ENCODE results near the gene ADCY5.

Gene ADCY5

DNA sequence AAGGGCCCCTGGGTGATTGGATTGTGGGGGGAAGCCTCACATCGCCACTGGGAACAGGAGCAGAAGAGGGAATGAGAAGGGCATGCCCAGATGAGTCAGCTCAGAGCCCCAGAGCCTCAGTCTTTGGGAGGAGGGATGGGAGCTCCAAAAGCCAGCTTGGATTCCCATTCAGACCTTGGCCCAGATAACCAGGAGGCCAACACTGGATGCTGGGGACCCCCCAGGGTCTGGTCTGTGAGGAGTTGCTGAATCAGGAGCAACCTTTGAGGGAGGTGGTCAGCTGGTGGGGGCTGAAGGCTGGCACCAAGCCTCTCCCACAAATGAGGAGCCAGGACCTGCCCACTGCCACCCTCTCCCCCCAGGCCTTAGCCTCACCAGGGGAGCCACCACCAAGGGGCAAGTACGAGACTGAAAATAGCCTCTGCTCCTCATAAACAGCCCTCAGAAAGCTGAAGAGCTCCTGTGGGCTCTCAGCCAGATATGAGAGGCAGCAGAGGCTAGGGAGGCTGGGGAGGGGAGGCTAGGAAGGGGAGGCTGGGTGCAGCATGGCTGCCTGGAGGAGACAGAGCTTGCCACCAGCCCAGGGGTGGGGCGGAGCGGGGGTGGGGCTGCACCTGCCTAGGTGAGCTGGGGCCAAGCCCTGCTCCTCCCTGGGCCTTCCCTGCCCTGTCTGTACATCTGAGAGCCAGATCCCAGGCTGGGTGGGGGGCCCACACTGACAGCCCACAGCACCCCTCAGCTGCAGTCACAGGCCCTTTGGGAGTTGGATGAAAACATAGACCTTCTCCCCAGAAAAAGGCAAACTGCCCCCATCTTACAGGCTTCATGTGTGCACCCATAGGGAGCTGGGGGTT, 147.3 kb downstream of the ADCY5 start:
- DNase-seq (ENCODE audit: low read depth in 3 of 3), result no peak

DNA sequence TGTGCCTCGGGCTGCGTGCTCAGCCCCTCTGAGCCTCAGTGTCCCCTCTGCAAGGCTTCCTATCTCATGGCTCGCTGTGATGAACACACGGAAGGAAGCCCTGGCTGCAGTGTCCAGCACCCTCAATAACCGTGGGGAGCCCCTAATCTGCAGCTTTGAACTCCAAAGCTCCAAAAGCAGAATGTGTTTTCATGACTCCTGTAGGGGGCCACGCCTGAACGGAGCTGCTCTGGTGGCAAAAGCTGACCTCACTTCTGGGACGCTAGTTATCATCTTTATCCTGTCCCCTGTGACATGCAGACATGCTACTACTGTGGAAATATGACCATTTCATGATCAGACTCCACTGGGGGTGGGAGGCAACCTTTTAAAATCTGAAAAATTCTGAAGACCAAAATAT, 148.3 kb downstream of the ADCY5 start:
- DNase-seq (ENCODE audit: low read depth in 3 of 3), result no peak

DNA sequence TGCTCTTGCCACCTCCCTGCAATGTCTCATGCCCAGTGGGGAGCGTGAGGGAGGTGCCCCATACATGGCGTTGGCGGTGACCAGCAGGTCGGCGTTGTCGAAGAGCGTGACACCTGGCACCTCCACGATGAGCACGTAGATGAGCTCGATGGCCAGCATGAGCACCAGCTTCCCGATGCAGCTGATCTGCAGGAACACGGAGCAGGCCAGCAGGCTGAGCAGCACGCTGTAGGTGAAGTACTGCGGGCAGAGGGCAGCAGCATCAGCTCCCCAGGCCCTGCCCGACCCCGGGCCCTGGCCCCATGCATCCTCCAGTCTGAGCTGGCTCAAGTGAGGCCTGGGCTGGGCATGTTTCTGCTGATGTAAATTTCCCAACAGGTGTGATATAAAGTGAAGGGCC, 148.8 kb downstream of the ADCY5 start:
- no peak for DNase-seq (ENCODE audit: low read depth in 3 of 3)

DNA sequence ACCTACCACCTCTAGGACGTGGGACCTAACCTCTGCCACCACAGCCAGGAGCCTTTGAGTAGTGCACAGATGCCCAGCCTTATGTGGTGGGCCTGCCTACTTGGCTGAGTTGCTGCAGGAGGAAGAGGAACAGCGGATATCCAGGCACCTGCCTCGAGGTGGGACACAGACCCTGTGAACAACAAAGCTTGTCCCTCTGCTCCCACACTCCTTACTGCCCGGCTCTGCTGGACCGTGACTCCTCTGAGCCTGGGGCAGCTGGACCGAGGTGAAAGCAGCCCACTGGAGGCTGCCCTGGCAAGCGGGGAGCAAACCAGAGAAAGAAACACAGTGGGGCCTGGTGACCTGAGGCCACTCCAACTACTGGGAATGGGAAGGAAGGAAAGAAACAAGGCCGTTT, 149.3 kb downstream of the ADCY5 start:
- DNase-seq (ENCODE audit: low read depth in 3 of 3), result no peak

DNA sequence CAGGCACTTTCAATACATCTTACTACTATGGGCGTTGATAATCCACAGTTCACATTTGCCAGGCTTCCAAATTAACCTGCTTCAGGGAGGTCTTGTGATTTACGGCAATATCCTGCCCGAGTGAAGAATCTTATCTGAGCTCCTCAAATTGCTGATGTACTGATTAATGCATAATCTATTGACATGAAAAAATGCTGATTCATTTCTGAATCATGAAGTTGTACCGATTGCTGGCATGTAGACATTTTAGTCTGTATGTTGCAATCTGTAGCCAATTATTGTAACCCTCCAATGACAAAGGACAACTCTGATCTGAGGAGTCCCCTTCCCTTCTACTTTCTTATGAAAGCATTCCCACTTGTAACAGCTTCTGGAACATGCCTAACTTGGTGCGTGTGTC, 150.0 kb downstream of the ADCY5 start:
- no peak for DNase-seq (ENCODE audit: low read depth in 3 of 3)

DNA sequence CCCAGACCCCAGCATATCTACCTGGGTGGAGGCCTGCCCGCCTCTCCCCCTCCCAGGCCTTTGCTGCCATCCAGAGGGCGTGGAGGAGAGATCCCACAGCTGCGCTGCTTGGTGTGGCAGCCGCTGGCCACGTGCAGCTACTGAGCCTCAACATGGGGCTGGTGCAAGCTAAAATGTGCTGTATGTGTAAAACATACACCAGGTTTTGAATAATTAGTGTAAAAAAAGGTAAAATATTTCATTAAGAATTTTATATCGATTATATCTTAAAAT, 151.3 kb downstream of the ADCY5 start:
- DNase-seq (ENCODE audit: low read depth in 3 of 3), result no peak

DNA sequence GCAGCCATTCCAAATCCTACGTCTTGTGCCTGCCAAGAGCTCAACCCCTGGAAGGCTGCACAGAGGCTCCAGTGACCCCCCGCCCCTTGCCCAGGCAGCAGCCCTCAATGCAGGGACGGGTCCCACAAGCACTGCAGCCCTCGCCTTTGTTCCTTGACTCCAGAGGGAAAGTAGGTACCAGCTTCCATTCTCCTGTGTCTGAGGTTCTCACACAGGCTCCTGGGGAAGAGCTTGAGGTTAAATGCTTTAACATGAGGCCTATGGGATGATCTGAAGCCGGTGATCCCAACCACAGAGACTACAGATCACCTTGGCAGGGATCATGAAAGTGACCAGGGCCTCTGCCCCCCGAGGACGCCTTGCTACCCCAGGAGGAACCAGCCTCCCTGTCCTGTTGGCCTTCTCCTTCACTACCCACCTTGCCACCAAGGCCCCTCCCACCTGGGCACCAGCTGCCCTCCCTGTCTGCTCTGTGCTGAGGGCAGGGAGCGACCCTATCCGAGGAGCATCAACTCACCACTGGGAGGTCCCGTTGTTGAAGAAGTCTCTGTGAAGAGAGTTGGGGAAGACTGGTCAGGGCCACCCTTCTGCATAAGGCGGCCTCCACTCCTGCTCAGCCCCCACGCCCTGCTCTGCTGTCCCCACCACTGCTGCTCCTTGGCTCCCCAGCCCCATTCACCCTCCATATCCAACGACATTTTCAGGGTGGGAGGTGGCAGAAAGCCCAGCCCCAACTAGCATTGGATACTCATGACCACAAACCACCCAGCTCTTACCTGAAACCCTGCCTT, 151.9 kb downstream of the ADCY5 start:
- no peak for DNase-seq (ENCODE audit: low read depth in 3 of 3)

DNA sequence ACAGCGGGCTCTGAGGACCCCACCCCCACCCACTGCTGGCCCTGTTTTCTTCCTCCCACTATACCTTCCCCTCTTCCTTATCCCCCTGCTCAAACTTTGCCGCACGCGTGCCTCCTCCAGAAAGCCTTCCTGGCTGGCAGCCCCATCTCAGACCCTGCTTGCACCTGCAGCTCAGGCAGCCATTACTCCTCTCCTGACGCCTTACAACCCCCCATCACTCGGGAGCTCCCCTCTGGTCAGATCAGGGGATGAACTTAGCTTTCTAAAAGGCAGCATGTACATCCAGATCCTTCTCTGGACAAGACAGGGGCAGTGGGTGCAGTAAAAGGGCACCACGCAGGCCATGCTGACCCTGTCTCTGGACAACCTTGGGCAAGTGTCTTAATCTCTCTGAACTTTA, 152.6 kb downstream of the ADCY5 start:
- DNase-seq (ENCODE audit: low read depth in 3 of 3), result no peak

DNA sequence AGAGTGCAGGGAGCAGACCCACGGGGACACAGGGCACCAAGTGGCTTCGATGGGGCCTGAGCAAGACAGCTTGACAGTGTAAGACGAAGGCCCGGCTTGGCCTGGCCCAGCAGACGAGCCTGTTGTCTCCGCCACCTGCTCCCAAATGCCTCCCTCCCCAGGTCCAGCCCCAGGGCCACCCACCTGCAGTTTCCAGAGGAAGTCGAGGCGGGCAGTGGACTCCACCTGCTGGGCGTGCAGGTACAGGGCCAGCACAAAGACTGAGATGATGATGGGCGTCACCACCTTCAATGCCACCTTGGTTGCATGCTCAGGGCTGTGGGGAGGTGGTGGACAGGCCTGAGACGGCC, 153.0 kb downstream of the ADCY5 start:
- no peak for DNase-seq (ENCODE audit: low read depth in 3 of 3)

DNA sequence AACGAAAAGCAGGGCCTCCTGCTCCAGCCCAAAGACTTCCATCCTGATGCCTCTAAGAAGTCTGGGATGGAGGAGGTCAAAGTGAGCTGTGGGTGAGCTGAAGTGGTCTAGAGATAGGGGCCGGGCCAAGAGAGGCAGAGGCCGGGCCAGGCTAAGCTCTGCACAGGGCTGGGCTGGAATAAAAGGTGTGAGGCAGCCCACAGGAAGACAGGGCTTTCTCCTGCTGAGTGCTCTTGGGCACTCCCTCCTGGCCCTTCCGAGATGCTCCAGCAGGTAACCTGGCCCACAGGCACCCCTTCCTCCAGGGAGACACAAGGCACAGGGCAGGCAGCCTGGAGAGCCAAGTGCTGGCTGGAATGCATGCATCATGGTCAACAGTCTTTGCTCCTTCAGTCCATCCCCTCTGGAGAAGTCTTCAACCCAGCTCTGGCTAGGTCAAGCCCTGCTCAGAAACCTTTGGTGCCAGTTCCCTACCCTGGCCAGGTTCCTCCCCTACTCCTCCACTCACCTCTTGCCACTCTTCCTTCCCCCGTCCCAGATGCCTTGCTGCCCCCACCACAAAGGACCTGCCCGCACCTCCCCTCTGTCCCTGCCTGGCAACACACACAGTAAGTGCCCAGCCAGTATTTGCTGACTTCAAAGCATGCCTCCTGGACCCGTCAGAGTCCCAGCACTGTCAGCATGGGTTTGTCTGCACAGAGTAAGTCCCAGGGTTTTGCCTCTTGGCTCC, 153.6 kb downstream of the ADCY5 start:
- DNase-seq (ENCODE audit: low read depth in 3 of 3), result no peak

DNA sequence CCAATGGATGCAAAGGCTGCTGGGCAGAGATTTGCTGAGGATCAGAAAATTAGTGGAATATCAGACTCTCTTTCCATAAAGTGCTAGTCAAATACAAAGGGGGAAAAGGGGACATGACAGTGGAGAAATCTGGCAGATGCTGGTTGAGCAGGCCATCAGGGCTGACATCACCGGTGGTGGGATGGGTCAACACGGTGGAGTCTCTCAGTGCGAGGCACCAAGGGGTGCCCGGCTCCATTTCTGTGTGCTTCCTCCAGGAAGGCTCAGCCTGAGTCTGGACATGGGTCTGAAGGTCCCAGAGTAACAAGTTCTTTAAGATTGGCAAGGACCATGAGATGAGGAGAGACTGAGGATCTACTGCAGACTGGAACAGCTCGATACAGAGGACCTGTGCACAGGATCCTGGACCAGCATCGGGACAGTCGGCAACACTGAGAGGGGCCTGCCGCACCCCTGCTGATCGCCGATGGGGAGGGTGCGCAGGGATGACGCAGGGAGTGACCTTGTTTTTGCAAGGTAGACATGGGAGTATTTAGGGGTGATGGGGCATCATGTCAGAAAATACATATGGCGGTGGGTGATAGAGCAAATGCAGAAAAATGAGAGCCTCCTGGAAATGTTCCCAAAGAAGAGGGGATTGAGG, 154.5 kb downstream of the ADCY5 start:
- DNase-seq (ENCODE audit: low read depth in 3 of 3), result no peak

DNA sequence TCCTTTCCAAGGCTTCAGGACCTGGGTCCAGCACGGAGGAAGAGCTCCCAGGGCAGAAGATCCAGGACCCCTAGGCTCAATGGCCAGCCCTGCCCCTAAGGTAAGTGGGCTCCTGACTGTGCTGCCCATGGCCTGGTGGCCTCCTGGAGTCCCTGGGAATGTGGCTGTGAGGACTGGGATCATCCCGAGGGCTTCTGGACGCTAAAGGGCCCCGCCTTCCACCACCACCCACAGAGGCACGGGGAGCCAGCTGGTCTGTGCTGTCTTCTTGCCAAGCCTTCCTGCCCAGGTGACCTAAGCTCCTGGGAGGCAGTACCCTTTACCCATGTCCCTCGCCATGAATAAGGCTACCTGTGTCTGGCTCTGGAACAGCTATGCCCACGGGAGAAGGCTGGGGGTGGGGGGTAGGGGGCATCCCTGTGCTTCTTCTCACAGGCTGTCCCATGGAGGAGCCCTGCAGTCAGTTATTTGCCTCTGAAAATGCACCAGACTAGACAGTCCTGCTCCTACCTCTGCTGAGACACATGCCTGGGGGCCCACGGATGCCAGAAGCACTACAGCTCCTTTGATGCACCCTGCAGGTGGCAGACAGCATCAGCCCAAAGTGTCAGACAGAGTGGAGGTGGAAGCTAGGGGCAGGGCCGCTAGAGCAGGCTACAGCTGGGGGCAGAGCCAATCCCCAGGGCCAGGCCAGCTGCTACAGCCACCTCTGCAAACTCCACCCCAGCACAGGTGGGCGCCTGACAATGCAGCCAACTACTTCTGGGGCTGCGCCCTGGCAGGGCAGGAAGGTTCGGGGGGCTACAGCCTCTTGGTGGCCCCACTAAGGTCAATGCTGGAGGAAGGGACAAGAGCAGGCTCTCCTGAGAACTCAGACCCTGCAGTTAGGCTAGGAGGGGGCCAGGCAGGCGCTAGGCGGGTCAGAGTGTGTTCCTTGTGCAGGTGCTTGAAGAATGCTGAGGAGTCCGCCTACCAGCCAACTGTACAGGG, 156.3 kb downstream of the ADCY5 start:
- DNase-seq (ENCODE audit: low read depth in 3 of 3), result no peak

DNA sequence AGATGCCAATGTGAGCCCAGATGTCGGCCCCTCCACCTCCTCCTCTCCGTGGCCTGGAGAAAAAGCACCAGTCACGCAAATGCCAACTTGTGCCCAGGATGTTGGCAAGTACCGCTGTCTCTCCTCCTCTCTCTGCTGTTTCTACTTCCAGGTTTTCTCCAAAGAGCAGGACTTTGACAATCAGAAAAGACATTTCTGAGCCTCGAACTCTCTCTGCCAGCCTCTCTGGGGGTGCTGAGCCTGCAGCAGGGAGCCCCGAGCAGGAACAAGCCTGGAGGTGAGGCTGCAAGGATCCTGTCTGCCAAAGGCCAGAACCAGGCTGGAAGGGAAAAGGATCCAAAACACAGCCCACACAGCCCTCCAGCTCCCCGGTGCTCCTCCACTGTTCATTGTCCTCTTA, 157.5 kb downstream of the ADCY5 start:
- DNase-seq (ENCODE audit: low read depth in 3 of 3), result no peak

DNA sequence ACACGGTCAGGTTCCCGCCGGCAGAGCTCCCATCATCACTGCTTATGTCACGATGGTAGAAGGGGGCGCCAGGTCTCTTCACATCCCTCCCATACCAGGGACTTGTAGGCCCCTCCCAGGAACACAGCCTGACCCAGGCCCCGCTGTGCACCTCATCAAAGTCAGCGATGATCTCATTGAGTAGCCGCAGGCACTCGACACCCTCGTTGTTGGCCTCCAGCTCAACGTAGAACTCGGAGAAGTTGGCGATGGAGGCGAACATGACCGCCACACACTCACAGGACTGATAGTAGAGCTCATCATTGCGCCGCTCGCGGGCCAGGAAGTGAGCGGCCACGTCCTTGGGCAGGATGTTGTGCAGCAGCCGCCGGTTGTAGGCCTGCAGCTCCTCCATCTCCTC, 157.9 kb downstream of the ADCY5 start:
- no peak for DNase-seq (ENCODE audit: low read depth in 3 of 3)

DNA sequence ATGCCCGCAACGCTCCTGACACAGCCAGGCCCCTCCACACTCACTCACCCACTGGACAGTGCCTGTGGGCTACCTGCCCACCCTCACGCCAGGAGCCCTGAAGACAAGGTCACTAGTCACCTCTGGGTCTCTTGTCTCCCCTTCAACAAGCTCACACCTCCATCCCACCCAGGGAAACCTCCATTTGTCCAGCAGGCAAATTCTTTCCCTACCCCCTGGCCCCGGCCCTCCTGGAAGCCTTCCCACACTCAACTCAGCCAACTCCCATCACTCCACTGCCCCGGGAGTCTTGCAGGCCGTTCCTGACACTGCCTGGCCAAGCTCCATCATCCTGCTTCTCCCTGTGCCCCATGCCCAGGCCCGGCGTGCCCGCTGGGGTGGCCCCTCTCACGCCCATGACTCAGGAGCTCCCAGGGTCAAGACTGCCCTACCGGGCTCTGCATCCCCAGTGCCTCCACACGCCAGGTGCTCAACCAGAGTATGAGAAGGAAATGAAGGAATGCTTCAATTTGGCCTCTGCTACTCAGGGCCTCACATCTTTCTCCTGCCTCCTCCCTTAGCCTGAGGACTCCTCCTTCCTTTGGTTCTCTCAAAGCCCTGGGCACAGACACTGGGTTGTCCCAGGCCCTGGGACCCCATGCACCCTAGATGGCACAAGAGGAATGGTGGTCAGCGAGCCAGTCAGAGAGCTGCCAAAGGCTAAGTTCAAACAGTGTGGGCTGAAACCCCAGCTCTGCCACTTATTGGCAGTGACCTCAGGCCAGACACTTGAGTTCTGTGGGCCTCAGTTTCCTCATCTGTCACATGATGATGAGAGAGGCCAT, 158.6 kb downstream of the ADCY5 start:
- DNase-seq (ENCODE audit: low read depth in 3 of 3), result no peak

DNA sequence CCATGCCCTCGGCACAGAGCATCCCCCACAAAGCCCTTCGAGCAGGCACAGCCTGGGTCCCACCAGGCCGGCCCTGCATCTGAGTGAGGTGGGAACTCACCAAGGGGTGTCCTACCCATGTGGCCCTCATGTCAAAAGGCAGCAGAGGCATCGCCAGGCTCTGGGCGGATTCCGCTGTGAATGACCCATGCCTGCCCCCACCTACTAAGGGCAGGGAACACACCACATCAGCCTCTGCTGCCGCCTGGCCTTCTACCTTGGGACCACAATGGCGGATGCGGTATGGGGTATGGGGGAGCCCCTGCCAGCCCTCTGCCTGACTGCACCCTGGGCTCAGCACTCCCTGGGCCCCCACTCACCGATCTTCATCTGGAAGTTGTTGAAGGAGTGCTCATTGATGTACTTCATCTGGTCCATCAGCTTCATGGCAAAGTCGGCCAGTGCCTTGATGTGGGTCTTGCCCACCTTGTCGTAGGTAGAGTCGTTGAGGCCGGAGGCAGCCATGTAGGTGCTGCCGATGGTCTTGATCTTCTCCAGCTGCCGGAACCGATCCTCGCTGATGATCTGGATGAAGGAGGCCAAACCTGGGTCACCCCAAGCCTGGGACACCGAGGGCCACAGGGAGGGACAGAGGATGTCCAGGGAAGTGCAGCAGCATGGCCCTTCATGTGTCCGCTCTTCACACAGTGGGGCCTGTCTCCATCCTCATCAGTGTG, 159.3 kb downstream of the ADCY5 start:
- DNase-seq (ENCODE audit: low read depth in 3 of 3), result no peak

DNA sequence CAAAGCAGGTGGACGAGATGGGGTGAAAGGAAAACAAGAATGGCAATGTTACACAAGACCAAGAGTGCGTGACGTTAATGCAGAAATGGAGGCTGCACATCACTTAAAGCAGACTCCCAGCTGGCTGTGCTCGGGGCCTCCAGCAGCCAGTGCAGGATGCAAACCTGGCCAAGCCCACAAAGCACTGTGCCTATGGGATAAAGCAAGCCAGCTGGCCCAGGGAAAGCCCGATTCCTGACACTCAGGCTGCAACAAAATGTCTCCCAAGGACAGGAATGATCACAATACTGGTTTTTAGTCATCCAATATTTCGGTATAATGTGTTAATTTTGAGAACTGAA, 161.0 kb downstream of the ADCY5 start:
- DNase-seq (ENCODE audit: low read depth in 3 of 3), result no peak

DNA sequence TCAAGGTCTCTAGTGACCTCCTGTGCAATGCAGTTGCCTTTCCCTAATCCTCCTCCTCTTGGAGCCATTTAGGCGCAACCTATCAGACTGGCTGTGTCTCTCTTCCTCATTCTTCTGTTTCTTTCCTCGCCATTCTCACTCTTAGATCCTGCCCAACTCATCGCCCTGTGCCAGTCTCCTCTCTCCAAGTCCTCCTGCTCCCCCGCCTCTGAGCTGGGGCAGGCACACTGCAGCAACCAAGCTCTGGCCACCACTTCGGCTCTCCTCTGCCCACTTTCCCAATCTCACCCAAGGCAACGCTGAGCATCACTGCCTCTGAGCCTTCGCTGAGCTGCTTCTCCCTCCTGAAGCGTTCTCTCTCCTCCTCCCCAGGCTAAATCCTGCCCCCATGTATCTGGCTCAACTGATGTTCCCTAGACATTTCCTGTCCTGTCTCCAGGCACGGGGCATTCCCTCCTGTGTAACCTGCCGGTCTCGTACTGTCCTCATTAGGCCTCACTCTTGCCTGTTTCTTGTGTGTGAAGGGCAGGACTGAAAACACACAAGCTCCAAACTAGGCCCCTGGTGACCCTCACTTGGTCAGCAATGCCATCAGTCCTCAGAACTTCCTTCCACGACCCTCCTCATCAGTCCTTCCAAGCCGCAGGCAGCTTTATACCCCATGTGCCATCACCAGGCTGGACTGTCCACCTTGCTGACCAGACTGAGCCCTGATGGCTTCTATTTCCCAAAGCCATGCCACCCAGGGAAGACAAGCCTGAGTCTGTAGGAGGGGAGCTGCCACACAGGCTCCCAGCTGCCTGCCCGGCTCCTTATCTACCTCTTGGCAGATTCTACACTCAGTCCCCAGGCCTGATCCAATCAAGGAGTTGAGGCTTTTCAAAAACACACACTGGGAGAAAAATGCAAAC, 161.6 kb downstream of the ADCY5 start:
- DNase-seq (ENCODE audit: low read depth in 3 of 3), result no peak
